H1 (cell line): ENCODE measurements around the gene RELL1. TPM values are rescaled to one million over a fixed set of nuclear protein-coding genes. Genes with fewer than 3 reads are reported as not detected.

Experiments
- KDM4A ChIP-seq: IDR thresholded peaks from one replicate; pipeline ENCODE4 v1.7.1; 2012; ENCODE audit warnings: low read depth, mild to moderate bottlenecking, moderate library complexity, low read length, inconsistent platforms; ENCODE audit not compliant: severe bottlenecking
- RFX5 ChIP-seq: IDR thresholded peaks from 2 replicates; pipeline ENCODE4 v1.6.1; 2011; ENCODE audit warnings: low read depth, low read length, improper control_type of control experiment, borderline replicate concordance
- polyA plus RNA-seq, 7 experiments: library from polyadenylated mRNA; depleted of rRNA in 3 of 7; stranded (reverse) in 5 of 7; unstranded in 2 of 7; fragments of >200 nt in 5 of 7; fragments of 200-250 nt in 2 of 7; gene quantifications; 1 replicate in 5 of 7; 2 replicates in 1 of 7; 4 replicates in 1 of 7; pipeline versions ENCODE4 v1.2.1 to v1.2.3, GENCODE V29; 2011 to 2013; ENCODE audit warnings: missing spikeins in 2 of 7, mixed read lengths in 2 of 7
- total RNA-seq: library from RNA; stranded (reverse); fragmentation: NEBNext Ultra II Directional; extraction: Animal tissue kit (Norgen Biotek cat#: 25700); gene quantifications from 2 replicates; pipeline ENCODE4 v1.2.1, GENCODE V29; 2021
- TF ChIP-seq, protein P1 (sequence below): IDR thresholded peaks from 2 replicates; pipeline ENCODE4 v1.6.1; 2012; ENCODE audit warnings: inconsistent platforms

RELL1 gene
- total and polyA plus RNA-seq, 2 of the 8 experiments (the other 6 are each of a cell fraction or from before 2014, with no cell fraction given), result 2.1 to 14.1 TPM

- TF ChIP-seq RFX5 (no peak), KDM4A (no peak)
- TF ChIP-seq, protein P1, sequence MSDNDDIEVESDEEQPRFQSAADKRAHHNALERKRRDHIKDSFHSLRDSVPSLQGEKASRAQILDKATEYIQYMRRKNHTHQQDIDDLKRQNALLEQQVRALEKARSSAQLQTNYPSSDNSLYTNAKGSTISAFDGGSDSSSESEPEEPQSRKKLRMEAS, result no peak
These were observed 117.7 kb downstream of the RELL1 start (continued) for GRCh38 chr4:37568489-37568888.
